WERI-Rb-1 (cell line): Measurements from ENCODE around the gene SMIM38.
"Not testable (repeated sequence)": the region's sequence is repeated elsewhere in the genome, so short reads cannot be mapped to it uniquely, and the experiment has no call there.

Experiments
- DNase-seq: peaks from one replicate; pipeline ENCODE4 v3.0.0-alpha.2; 2020
- H3K27ac ChIP-seq: fragments of 250-450 bp; sonication (Bioruptor Pico); 2 replicates; pipeline ENCODE4 v1.5.1; 2020; ENCODE audit warnings: mild to moderate bottlenecking, moderate library complexity
- H3K27me3 ChIP-seq: fragments of 250-450 bp; sonication (Bioruptor Pico); 2 replicates; pipeline ENCODE4 v1.5.1; 2021; ENCODE audit warnings: mild to moderate bottlenecking, low read depth, moderate library complexity; ENCODE audit not compliant: insufficient read depth, severe bottlenecking
- H3K36me3 ChIP-seq: fragments of 250-450 bp; sonication (Bioruptor Pico); 2 replicates; pipeline ENCODE4 v1.5.1; 2020; ENCODE audit warnings: mild to moderate bottlenecking, moderate library complexity
- H3K4me3 ChIP-seq: 2 replicates; pipeline ENCODE4 v1.5.1; 2011; ENCODE audit warnings: low read depth, mild to moderate bottlenecking, control low read depth, low read length
- H3K9me3 ChIP-seq: fragments of 250-450 bp; sonication (Bioruptor Pico); 2 replicates; pipeline ENCODE4 v1.5.1; 2021; ENCODE audit warnings: mild to moderate bottlenecking, moderate library complexity; ENCODE audit not compliant: severe bottlenecking
- TF ChIP-seq, protein P1 (sequence below): IDR thresholded peaks from 2 replicates; pipeline ENCODE4 v1.5.1; 2011; ENCODE audit warnings: low read depth, mild to moderate bottlenecking, control low read depth, inconsistent platforms, low read length

Gene SMIM38

DNA sequence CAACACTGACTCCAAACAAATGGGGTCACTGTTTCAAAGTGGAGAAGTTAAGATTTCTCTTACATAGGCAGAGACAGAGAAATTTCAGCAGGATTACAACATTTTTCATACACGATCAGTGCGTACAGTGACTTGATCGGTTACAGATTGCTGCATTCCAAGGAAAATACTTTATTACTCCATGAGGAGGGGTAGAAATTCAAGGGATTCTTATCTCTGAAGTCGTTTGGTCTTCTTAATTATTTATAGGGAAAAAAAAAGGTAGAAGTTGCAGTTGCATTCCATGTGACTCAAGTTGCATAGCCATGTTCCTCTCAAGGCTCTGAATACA is 10.7 kb upstream of the SMIM38 start:
- Histone ChIP-seq H3K27me3 (no peaks in the 10 kb centered on the region), H3K27ac (no peak overlapping the region), H3K36me3 (no peaks in the 10 kb centered on the region), H3K9me3 (peaks cover 19% of the 10 kb centered on the region), H3K4me3 (no peak overlapping the region)
- TF ChIP-seq, protein P1, sequence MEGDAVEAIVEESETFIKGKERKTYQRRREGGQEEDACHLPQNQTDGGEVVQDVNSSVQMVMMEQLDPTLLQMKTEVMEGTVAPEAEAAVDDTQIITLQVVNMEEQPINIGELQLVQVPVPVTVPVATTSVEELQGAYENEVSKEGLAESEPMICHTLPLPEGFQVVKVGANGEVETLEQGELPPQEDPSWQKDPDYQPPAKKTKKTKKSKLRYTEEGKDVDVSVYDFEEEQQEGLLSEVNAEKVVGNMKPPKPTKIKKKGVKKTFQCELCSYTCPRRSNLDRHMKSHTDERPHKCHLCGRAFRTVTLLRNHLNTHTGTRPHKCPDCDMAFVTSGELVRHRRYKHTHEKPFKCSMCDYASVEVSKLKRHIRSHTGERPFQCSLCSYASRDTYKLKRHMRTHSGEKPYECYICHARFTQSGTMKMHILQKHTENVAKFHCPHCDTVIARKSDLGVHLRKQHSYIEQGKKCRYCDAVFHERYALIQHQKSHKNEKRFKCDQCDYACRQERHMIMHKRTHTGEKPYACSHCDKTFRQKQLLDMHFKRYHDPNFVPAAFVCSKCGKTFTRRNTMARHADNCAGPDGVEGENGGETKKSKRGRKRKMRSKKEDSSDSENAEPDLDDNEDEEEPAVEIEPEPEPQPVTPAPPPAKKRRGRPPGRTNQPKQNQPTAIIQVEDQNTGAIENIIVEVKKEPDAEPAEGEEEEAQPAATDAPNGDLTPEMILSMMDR: no peak
- DNase-seq: no peak

- Histone ChIP-seq H3K9me3 (peaks cover 22% of the 10 kb centered on the region), H3K27ac (no peak overlapping the region), H3K4me3 (no peak overlapping the region), H3K36me3 (no peaks in the 10 kb centered on the region), H3K27me3 (no peaks in the 10 kb centered on the region)
- DNase-seq: no peak
- TF ChIP-seq, protein P1: no peak
Observed at GRCh38 chr11:69148377-69148762, 7.4 kb upstream of the SMIM38 start.

GRCh38 chr11:69148806-69149205 is 6.9 kb upstream of the SMIM38 start:
- Histone ChIP-seq H3K36me3 (no peaks in the 10 kb centered on the region), H3K9me3 (peaks cover 22% of the 10 kb centered on the region), H3K27me3 (no peaks in the 10 kb centered on the region), H3K4me3 (no peak overlapping the region), H3K27ac (no peak overlapping the region)
- no peak for DNase-seq
- TF ChIP-seq, protein P1: no peak

DNA sequence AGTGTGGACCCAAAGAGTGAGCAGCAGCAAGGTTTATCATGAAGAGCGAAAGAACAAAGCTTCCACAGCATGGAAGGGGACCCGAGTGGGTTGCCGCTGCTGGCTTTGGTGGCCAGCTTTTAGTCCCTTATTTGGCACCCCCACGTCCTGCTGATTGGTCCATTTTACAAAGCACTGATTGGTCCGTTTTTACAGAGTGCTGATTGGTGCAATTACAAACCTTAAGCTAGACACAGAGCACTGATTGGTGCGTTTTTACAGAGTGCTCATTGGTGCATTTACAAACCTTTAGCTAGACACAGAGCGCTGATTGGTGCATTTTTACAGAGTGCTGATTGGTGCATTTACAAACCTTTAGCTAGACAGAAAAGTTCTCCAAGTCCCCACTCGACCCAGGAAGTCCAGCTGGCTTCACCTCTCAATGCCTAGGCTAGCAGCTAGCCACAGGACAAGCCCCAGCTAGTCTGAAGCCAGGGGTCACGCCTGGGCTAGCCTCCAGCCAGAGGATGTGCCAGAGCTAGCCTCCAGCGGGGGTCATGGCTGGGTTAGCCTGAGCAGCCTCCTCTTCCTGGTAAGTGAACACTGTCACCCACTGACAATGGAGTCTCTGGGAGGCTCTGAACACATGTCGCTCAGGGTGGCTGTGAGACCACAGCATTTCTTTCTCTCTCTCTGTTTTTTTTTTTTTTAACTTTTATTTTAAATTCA is 6.2 kb upstream of the SMIM38 start:
- not testable (repeated sequence) for H3K27me3 ChIP-seq, H3K27ac ChIP-seq, H3K4me3 ChIP-seq, DNase-seq, H3K36me3 ChIP-seq
- peaks cover 22% of the 10 kb centered on the region for H3K9me3 ChIP-seq

- no peak overlapping the region for H3K27ac ChIP-seq
- TF ChIP-seq, protein P1: no peak
Observed at GRCh38 chr11:69150175-69150574, 5.6 kb upstream of the SMIM38 start.

DNA sequence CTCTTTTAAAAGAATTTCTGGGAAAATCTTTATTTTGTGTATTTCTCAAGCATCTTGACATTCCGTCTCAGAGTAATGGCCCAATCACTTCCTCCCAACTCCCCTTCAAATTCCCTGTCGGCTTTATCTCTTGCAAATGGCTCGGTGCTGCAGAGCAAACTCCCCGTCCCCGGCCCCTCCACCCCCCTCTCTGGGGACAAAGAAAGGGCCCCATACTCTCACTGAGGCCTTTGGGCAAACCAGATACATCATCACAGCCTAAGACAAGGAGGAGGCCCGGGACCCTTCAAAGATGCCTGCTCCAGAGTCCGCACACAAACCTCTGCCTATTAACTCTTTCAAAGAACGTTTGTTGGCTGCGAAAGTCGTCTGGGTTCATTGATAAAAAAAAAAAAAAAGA is 3.9 kb upstream of the SMIM38 start:
- no peak for DNase-seq
- TF ChIP-seq, protein P1: no peak
- Histone ChIP-seq H3K4me3 (no peak overlapping the region), H3K9me3 (peaks cover 11% of the 10 kb centered on the region), H3K27ac (no peak overlapping the region), H3K27me3 (no peaks in the 10 kb centered on the region), H3K36me3 (no peaks in the 10 kb centered on the region)

More at GRCh38 chr11:69150175-69150574, 5.6 kb upstream of the SMIM38 start:
- Histone ChIP-seq H3K27me3 (no peaks in the 10 kb centered on the region), H3K36me3 (no peaks in the 10 kb centered on the region), H3K9me3 (peaks cover 22% of the 10 kb centered on the region), H3K4me3 (no peak overlapping the region)
- DNase-seq: no peak
